ENCODE data around the gene HIF3A.

Gene HIF3A

DNA sequence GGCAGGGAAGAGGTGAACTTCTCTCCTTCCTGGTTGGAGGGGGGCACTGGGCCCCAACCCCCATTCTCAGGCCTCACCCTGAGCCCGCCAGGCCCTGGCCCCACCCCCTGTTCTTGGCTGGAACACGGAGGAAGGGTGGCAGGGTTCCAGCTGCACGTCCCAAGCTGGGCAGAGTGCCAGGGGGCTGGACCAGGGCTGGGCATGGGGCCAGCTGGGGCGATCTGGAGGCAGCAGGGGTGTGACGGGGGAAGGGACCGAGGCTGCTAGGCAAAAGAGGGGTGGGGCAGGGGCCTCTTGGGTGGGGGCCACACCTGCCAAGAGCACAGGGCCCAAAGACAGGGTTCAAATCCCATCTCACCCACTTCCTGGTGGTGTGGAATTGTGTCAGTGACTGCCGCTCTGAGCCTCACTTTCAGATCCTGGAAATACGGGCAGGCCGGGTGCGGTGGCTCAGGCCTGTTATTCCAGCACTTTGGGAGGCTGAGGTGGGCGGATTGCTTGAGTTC, 2.2 kb downstream of the HIF3A start:
- TF ChIP-seq, protein P1, sequence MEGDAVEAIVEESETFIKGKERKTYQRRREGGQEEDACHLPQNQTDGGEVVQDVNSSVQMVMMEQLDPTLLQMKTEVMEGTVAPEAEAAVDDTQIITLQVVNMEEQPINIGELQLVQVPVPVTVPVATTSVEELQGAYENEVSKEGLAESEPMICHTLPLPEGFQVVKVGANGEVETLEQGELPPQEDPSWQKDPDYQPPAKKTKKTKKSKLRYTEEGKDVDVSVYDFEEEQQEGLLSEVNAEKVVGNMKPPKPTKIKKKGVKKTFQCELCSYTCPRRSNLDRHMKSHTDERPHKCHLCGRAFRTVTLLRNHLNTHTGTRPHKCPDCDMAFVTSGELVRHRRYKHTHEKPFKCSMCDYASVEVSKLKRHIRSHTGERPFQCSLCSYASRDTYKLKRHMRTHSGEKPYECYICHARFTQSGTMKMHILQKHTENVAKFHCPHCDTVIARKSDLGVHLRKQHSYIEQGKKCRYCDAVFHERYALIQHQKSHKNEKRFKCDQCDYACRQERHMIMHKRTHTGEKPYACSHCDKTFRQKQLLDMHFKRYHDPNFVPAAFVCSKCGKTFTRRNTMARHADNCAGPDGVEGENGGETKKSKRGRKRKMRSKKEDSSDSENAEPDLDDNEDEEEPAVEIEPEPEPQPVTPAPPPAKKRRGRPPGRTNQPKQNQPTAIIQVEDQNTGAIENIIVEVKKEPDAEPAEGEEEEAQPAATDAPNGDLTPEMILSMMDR (IDR thresholded peaks at IDR 0.05), result no peak

DNA sequence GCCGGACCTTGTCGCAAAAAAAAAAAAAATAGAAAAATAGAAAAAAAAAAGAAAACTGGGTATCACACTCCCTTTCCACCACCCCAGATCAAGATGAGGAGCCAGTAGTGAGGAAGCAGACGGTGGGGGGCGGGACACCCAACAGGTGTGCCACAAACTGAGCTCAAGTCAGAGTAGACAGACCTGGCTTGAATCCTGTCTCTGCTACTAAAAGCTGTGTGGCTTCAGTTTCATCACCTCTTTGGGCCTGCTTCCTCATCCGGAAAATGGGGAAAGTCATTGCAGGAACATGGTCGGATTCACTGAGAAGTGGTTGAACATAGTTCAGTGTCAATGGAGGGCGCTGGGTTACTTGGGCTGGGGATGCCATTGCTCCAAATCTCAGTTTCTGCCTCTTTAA, 2.9 kb downstream of the HIF3A start:
- TF ChIP-seq, protein P1 (IDR thresholded peaks at IDR 0.05), result no peak

DNA sequence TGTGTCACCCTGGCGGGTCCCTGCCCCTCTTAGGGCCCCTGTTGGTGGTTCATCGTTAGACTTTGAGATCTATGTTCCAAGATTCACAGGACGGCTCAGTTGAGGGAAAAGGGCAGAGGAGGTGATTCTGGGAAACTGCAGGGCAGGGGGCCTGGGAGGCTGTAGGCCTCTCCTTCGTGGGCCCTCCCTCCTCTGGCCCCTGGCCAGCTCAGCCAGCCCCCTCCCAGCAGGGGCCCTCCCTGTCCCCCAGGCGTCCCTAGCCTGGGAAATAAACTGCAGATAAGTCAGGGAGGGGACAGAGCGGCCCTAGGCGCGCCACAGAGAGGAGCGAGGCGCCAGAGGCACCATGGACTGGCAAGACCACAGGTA, 6.5 kb downstream of the HIF3A start:
- TF ChIP-seq, protein P1 (IDR thresholded peaks at IDR 0.05), result no peak

DNA sequence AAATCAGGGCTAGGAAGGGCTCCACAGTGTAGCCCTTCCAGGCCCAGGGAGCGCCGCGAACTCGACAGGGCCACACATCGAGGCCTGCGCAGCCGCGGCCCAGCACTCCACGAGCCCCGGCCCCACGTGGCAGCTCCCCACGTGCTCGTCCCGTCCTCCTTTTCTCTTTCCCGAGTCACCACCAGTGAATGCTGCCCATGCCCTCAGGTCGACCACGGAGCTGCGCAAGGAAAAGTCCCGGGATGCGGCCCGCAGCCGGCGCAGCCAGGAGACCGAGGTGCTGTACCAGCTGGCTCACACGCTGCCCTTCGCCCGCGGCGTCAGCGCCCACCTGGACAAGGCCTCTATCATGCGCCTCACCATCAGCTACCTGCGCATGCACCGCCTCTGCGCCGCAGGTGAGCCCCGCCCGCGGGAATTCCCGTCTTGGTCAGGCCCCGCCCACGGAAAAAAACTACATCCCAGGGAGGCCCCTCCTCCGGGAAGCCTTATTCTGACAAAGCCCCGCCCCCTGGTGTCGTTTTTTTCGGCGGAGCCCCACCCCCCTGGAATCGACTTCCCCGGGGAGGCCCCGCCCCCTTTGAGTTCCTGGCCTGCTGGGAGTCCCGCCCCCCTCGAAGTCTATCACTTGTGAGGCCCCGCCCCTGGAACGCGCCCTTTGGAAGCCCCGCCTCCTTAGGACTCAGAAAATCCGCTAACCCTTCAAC, 7.0 kb downstream of the HIF3A start:
- TF ChIP-seq, protein P1 (IDR thresholded peaks at IDR 0.05), result no peak

DNA sequence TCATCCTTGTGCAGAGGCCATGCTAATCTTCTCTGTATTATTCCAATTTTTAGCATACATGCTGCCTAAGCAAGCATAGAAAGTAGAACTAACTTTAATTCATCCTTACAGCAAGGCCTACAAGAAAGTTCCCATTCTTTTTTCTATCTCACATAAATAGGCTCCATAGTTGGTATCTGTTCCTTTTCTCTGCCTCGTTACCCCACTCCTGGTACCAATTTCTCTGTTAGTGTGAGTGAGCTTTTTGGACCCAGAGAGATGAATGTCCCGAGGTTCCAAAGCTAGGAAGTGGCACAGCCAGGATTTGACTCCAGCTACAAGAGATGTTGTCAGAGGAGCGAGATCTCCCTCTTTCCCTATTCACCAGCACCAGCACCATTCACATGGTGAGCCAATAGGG, 9.7 kb downstream of the HIF3A start:
- TF ChIP-seq, protein P1 (IDR thresholded peaks at IDR 0.05), result no peak

DNA sequence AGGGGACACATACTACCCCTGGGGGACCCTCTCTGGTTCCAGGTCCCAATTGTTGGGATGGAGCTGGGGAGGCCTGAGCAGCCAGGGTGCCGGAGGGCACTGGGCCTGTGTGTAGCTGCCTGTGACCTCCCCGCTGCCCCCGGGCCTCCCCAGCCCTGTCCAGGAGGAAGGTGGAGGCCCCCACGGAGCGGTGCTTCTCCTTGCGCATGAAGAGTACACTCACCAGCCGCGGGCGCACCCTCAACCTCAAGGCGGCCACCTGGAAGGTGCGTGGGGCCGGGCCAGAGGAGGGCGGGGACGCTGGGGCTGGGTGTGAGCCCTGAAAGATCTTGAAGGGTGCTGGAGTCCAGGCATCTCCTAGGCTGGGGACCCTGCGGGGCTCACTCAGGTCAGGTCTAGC, 11.7 kb downstream of the HIF3A start:
- TF ChIP-seq, protein P1 (IDR thresholded peaks at IDR 0.05), result no peak

DNA sequence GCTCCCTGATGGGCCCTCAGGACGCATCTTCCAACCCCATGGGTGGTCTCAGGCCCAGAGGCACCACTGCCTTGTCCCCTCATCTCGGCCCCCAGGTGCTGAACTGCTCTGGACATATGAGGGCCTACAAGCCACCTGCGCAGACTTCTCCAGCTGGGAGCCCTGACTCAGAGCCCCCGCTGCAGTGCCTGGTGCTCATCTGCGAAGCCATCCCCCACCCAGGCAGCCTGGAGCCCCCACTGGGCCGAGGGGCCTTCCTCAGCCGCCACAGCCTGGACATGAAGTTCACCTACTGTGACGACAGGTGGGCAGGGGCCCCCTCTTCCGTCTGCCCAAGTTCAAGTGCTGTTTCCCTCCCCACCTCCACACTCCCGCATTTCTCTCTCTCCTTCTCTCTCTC, 12.2 kb downstream of the HIF3A start:
- TF ChIP-seq, protein P1 (IDR thresholded peaks at IDR 0.05), result no peak

DNA sequence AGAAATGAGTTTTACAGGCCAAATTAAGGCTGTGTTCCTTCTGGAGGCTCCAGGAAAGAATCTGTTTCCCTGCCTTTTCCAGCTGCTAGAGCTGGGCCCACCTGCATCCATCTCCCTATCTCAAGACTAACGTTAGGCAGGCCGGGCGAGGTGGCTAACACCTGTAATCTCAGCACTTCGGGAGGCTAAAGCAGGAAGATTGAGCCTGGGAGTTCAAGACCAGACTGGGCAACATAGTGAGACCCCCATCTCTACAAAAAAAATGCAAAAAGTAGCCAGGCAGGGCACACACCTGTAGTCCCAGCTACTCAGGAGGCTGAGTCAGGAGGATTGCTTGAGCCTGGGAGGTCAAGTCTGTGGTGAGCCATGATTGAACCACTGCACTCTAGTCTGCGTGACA, 14.6 kb downstream of the HIF3A start:
- TF ChIP-seq, protein P1 (IDR thresholded peaks at IDR 0.05), result no peak

Data from LNCAP (cell line).